GM10248 (cell line): ENCODE data around the gene CD300LD.

Experiments
- CTCF ChIA-PET: fragments of 300-600 bp; sonication (Branson Sonifier 250); formaldehyde crosslinking; extraction: SDS; loops from one replicate; lab custom pipeline; 2021; ENCODE audit warnings: antibody characterized with exemption; lab: Yijun Ruan, JAX
- POLR2A ChIA-PET: fragments of 350-650 bp; sonication (Branson Sonifier 250); formaldehyde crosslinking; extraction: SDS; loops from one replicate; lab custom pipeline; 2020; ENCODE audit warnings: antibody characterized with exemption; lab: Yijun Ruan, JAX
- DNase-seq: peaks from one replicate; pipeline ENCODE4 v3.0.0; 2012; ENCODE audit errors: extremely low spot score
- CTCF ChIP-seq: IDR thresholded peaks from 2 replicates; pipeline ENCODE4 v1.5.1; 2012; ENCODE audit warnings: mild to moderate bottlenecking, low read depth; ENCODE audit errors: extremely low read depth, missing control alignments, control extremely low read depth

CD300LD gene

DNA sequence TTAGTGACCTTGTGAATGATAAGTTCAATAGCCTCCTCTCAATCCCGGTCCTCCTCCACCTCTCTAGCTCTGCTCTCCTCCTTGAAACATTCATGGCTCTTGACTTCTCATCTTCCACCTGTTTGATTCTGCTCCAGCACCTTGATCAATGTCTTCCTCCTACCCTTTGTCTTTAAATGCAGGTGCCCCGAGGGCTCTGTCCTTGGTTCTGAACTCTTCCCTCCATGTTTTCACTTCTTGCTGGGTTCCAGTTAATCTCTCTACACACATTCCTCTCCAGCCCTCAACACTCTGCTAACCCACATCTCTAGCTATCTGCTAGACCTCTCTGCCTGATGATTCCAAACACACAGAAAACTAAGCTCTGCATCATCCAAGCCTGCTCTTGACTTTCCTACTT is 18.0 kb upstream of the CD300LD start:
- CTCF ChIA-PET: interaction anchor here (0.7 kb wide), 1 partner anchor 8 kb away, joined by 3 read pairs; no protein-coding TSS in a partner anchor
- POLR2A ChIA-PET: no interaction called here
- no peak for TF ChIP-seq CTCF
- DNase-seq: no peak

DNA sequence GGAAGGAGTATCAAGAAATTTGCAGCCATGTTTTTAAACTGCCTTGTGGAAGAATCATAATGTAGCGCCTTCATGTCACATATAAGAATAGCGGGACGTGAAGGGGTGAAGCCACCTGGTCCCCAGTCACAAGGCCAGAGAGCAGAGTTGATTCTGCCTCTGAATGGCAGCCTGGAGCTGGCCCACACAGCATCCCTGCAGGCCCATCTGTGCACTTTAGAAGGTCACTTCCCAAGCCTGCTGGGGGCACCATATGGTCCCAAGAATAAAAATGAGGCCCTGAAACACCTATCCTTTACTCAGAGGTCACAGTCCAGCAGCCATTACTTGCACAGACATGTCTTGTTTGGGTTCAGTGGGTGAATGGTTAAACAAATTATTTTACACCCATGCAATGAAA is 16.4 kb upstream of the CD300LD start:
- ChIA-PET POLR2A (no interaction called here), CTCF (no interaction called here)
- TF ChIP-seq CTCF: no peak
- DNase-seq: no peak

- ChIA-PET CTCF (interaction anchor here (1.5 kb wide), 1 partner anchor 228 kb away, joined by 3 read pairs; no protein-coding TSS in a partner anchor), POLR2A (interaction anchor here (0.6 kb wide), 1 partner anchor 249 kb away, joined by 8 read pairs; no protein-coding TSS in a partner anchor)
- no peak for TF ChIP-seq CTCF
- no peak for DNase-seq
Observed at GRCh38 chr17:74607221-74607620, 15.1 kb upstream of the CD300LD start.

DNA sequence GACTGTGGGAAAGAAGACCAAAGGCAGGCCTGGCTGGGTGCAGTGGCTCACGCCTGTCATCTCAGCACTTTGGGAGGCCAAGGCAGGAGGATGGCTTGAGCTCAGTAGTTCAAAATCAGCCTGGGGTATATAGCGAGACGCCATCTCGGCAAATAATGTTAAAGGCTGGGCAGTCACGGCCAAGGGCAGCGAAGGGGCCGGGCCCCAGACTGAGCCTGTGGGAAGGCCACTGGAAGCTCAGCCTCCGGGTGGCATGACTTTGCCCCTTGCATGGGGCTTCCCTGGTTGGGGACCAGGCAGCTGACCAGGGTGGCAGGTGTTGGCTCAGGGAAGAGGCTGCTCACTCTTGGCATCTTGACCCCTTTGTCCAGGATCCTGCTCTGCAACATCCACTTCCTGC is 14.0 kb upstream of the CD300LD start:
- POLR2A ChIA-PET: no interaction called here
- no peak for DNase-seq
- CTCF ChIA-PET: interaction anchor here (1.1 to 1.5 kb wide), 2 partner anchors 17 to 227 kb away, joined by 3 read pairs; no protein-coding TSS in a partner anchor
- TF ChIP-seq CTCF: no peak

DNA sequence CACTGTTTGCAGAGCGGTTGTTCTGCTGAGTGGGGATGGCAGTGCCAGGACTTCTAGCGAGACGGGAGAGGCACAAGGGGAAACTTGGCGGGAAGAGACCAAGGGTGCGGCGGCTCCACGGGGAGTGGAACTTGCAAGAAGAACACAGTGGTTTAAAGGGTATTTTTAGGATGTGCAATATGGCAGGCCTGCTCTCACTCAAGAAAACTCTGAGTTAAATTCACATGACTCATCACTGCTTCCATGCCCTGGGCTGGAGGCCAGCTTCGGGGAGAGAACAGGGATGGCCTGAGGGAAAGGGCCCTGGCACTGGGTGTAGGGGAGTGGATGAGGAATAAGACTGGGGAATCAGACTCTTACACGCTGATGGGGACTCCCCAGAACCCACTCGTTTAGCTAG is 13.3 kb upstream of the CD300LD start:
- TF ChIP-seq CTCF: no peak
- POLR2A ChIA-PET: no interaction called here
- DNase-seq: no peak
- CTCF ChIA-PET: no interaction called here

GRCh38 chr17:74604761-74605160 is 12.7 kb upstream of the CD300LD start:
- no peak for DNase-seq
- TF ChIP-seq CTCF: no peak
- CTCF ChIA-PET: interaction anchor here (0.8 to 3.1 kb wide), 8 partner anchors 13 to 236 kb away, joined by 3 to 8 read pairs (median 4); partner anchors contain the start of gene CD300LD
- POLR2A ChIA-PET: no interaction called here
